ENCODE results near the gene CNGB1. TPM values are rescaled to one million over a fixed set of nuclear protein-coding genes. Genes with fewer than 3 reads are reported as not detected.

CNGB1 gene
- total and polyA plus RNA-seq, 2 of the 13 experiments (the other 11 are each of a cell fraction or from before 2014, with no cell fraction given): 0.02 to 0.15 TPM

DNA sequence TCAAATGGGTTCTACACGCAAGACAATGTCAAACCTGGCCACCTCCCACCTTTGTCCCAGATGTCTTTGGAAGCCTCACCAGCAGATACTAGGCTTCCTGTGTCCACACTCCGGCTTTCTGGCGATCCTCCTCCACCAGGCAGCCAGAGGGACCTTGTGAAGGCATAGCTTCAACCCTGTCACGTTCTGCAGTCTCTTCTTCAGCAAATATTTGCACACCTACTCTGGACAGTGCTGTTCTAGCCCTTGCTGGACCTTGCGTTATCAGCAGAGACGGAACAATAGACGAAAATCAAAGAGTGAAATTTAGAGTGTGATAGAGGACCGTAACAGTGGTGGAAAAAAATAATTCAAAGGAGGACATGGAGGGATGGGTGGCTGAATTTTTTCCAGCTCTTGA, 130.1 kb downstream of the CNGB1 start (continued):
- TF ChIP-seq, protein P1, sequence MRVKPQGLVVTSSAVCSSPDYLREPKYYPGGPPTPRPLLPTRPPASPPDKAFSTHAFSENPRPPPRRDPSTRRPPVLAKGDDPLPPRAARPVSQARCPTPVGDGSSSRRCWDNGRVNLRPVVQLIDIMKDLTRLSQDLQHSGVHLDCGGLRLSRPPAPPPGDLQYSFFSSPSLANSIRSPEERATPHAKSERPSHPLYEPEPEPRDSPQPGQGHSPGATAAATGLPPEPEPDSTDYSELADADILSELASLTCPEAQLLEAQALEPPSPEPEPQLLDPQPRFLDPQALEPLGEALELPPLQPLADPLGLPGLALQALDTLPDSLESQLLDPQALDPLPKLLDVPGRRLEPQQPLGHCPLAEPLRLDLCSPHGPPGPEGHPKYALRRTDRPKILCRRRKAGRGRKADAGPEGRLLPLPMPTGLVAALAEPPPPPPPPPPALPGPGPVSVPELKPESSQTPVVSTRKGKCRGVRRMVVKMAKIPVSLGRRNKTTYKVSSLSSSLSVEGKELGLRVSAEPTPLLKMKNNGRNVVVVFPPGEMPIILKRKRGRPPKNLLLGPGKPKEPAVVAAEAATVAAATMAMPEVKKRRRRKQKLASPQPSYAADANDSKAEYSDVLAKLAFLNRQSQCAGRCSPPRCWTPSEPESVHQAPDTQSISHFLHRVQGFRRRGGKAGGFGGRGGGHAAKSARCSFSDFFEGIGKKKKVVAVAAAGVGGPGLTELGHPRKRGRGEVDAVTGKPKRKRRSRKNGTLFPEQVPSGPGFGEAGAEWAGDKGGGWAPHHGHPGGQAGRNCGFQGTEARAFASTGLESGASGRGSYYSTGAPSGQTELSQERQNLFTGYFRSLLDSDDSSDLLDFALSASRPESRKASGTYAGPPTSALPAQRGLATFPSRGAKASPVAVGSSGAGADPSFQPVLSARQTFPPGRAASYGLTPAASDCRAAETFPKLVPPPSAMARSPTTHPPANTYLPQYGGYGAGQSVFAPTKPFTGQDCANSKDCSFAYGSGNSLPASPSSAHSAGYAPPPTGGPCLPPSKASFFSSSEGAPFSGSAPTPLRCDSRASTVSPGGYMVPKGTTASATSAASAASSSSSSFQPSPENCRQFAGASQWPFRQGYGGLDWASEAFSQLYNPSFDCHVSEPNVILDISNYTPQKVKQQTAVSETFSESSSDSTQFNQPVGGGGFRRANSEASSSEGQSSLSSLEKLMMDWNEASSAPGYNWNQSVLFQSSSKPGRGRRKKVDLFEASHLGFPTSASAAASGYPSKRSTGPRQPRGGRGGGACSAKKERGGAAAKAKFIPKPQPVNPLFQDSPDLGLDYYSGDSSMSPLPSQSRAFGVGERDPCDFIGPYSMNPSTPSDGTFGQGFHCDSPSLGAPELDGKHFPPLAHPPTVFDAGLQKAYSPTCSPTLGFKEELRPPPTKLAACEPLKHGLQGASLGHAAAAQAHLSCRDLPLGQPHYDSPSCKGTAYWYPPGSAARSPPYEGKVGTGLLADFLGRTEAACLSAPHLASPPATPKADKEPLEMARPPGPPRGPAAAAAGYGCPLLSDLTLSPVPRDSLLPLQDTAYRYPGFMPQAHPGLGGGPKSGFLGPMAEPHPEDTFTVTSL (CRISPR knock-in tag; IDR thresholded peaks at IDR 0.05; ENCODE audit: borderline replicate concordance): peak; percentile 88; the same call in 1 of the 2 replicates
- TF ChIP-seq, protein P2, sequence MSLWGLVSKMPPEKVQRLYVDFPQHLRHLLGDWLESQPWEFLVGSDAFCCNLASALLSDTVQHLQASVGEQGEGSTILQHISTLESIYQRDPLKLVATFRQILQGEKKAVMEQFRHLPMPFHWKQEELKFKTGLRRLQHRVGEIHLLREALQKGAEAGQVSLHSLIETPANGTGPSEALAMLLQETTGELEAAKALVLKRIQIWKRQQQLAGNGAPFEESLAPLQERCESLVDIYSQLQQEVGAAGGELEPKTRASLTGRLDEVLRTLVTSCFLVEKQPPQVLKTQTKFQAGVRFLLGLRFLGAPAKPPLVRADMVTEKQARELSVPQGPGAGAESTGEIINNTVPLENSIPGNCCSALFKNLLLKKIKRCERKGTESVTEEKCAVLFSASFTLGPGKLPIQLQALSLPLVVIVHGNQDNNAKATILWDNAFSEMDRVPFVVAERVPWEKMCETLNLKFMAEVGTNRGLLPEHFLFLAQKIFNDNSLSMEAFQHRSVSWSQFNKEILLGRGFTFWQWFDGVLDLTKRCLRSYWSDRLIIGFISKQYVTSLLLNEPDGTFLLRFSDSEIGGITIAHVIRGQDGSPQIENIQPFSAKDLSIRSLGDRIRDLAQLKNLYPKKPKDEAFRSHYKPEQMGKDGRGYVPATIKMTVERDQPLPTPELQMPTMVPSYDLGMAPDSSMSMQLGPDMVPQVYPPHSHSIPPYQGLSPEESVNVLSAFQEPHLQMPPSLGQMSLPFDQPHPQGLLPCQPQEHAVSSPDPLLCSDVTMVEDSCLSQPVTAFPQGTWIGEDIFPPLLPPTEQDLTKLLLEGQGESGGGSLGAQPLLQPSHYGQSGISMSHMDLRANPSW (CRISPR knock-in tag; IDR thresholded peaks at IDR 0.05; ENCODE audit: borderline replicate concordance): no peak
- TF ChIP-seq RBFOX2 (IDR thresholded peaks at IDR 0.05; ENCODE audit: low read depth, low read length): no peak
- no peak for TF ChIP-seq KLF9 (CRISPR knock-in tag; IDR thresholded peaks at IDR 0.05; ENCODE audit: low read depth)
- TF ChIP-seq ZNF792 (CRISPR knock-in tag; IDR thresholded peaks at IDR 0.05): peak; percentile 91
- TF ChIP-seq, protein P3, sequence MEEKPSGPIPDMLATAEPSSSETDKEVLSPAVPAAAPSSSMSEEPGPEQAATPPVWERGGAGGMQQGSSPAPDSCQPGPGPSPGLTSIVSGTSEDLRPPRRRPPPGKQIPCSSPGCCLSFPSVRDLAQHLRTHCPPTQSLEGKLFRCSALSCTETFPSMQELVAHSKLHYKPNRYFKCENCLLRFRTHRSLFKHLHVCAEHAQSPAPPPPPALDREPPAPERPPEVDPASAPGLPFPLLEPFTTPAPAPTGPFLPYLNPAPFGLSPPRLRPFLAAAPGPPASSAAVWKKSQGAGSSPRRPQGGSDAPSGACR (CRISPR knock-in tag; IDR thresholded peaks at IDR 0.05): peak; percentile 85
- TF ChIP-seq, protein P4, sequence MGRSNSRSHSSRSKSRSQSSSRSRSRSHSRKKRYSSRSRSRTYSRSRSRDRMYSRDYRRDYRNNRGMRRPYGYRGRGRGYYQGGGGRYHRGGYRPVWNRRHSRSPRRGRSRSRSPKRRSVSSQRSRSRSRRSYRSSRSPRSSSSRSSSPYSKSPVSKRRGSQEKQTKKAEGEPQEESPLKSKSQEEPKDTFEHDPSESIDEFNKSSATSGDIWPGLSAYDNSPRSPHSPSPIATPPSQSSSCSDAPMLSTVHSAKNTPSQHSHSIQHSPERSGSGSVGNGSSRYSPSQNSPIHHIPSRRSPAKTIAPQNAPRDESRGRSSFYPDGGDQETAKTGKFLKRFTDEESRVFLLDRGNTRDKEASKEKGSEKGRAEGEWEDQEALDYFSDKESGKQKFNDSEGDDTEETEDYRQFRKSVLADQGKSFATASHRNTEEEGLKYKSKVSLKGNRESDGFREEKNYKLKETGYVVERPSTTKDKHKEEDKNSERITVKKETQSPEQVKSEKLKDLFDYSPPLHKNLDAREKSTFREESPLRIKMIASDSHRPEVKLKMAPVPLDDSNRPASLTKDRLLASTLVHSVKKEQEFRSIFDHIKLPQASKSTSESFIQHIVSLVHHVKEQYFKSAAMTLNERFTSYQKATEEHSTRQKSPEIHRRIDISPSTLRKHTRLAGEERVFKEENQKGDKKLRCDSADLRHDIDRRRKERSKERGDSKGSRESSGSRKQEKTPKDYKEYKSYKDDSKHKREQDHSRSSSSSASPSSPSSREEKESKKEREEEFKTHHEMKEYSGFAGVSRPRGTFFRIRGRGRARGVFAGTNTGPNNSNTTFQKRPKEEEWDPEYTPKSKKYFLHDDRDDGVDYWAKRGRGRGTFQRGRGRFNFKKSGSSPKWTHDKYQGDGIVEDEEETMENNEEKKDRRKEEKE (IDR thresholded peaks at IDR 0.05): no peak
- TF ChIP-seq ZSCAN12 (CRISPR knock-in tag; IDR thresholded peaks at IDR 0.05): no peak
- peak; percentile 56; the same call in 1 of the 2 replicates for TF ChIP-seq MTF2 (CRISPR knock-in tag; IDR thresholded peaks at IDR 0.05; ENCODE audit: borderline replicate concordance)
- TF ChIP-seq, protein P5, sequence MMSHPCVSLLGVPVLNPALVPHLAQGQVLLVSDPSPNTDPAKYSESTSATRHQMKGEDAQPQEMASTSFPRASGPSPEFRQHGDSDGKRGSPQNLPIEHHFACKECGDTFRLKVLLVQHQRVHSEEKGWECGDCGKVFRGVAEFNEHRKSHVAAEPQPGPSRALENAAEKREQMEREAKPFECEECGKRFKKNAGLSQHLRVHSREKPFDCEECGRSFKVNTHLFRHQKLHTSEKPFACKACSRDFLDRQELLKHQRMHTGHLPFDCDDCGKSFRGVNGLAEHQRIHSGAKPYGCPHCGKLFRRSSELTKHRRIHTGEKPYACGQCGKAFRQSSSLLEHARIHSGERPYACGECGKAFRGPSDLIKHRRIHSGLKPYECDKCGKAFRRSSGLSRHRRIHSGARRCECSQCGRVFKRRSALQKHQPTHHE (CRISPR knock-in tag; IDR thresholded peaks at IDR 0.05; ENCODE audit: borderline replicate concordance): no peak
- TF ChIP-seq, protein P6, sequence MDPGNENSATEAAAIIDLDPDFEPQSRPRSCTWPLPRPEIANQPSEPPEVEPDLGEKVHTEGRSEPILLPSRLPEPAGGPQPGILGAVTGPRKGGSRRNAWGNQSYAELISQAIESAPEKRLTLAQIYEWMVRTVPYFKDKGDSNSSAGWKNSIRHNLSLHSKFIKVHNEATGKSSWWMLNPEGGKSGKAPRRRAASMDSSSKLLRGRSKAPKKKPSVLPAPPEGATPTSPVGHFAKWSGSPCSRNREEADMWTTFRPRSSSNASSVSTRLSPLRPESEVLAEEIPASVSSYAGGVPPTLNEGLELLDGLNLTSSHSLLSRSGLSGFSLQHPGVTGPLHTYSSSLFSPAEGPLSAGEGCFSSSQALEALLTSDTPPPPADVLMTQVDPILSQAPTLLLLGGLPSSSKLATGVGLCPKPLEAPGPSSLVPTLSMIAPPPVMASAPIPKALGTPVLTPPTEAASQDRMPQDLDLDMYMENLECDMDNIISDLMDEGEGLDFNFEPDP (CRISPR knock-in tag; conservative IDR thresholded peaks at IDR 0.05): peak; percentile 91; the same call in 1 of the 2 replicates
- peak; percentile 83 for TF ChIP-seq ZMYM3 (CRISPR knock-in tag; IDR thresholded peaks at IDR 0.05)

Data from HepG2 (cell line).